ENCODE measurements around the gene DAPP1. TPM values are rescaled to one million over a fixed set of nuclear protein-coding genes. Genes with fewer than 3 reads are reported as not detected.

The DAPP1 gene
- polyA plus RNA-seq, 3 donors: 63.1 to 125 (median 87.2) TPM

GRCh38 chr4:99886146-99886545 is 69.5 kb downstream of the DAPP1 start:
- intact Hi-C loops (cut with micrococcal nuclease): loop anchor here (5.0 to 10.0 kb wide), 2 partner anchors 69 to 71 kb away; partner anchors contain the start of gene DAPP1 (in 2 of the 2)
- no peak for DNase-seq
- TF ChIP-seq CTCF (IDR thresholded peaks at IDR 0.05): no peak
- H3K9me3 Mint-ChIP-seq: no peaks in the 10 kb centered on the region
- H3K4me3 Mint-ChIP-seq: no peak overlapping the region
- peaks cover 10% of the 10 kb centered on the region for H3K4me1 Mint-ChIP-seq
- peaks cover 43 to 56% of the 10 kb centered on the region in 2 donors for H3K36me3 Mint-ChIP-seq
- peak overlapping the region in 1 of 7 donors; percentile 8 for H3K27ac Mint-ChIP-seq
- Histone ChIP-seq H3K79me2 (ENCODE audit: insufficient read depth, low read length) (peaks cover 56% of the 10 kb centered on the region), H3K9me3 (replicated peaks in 1 of 2; ENCODE audit: control insufficient read depth in 1 of 2, insufficient read depth in 1 of 2, low read length in 2 of 2) (no peaks in the 10 kb centered on the region), H4K20me1 (ENCODE audit: insufficient read depth, low read length) (peaks cover 11% of the 10 kb centered on the region), H3K4me1 (ENCODE audit: control insufficient read depth in 1 of 2, insufficient read depth in 2 of 2, low read length in 2 of 2) (no peaks in the 10 kb centered on the region), H2AFZ (ENCODE audit: insufficient read depth, low read depth, low read length, poor library complexity, severe bottlenecking) (no peak overlapping the region), H3K27me3 (ENCODE audit: control insufficient read depth in 2 of 2, insufficient read depth in 2 of 2, low read length in 2 of 2) (no peaks in the 10 kb centered on the region), H3K9ac (ENCODE audit: insufficient read depth, low read length, poor library complexity, severe bottlenecking) (no peak overlapping the region), H3K4me2 (replicated peaks; ENCODE audit: extremely low read depth, low read length, poor library complexity, severe bottlenecking) (no peak overlapping the region), H3K27ac (ENCODE audit: low read depth in 1 of 2, low read length in 2 of 2) (peak overlapping the region in 1 of 2 donors; percentile 17), H3K4me3 (replicated peaks in 1 of 3; ENCODE audit: low read depth in 2 of 3, low read length in 3 of 3) (no peak overlapping the region), H3K36me3 (replicated peaks in 1 of 2; ENCODE audit: control insufficient read depth in 1 of 2, insufficient read depth in 2 of 2, low read length in 2 of 2) (peaks cover 41 to 59% of the 10 kb centered on the region in 2 donors)
- H3K27me3 Mint-ChIP-seq (ENCODE audit: low read depth in 3 of 3): no peaks in the 10 kb centered on the region
- WGBS (ENCODE audit: insufficient coverage): no CpG with 5 or more reads among the region's 4 CpGs

- Histone ChIP-seq H3K36me3 (replicated peaks in 1 of 2; ENCODE audit: control insufficient read depth in 1 of 2, insufficient read depth in 2 of 2, low read length in 2 of 2) (peaks cover 29 to 50% of the 10 kb centered on the region in 2 donors), H3K4me1 (ENCODE audit: control insufficient read depth in 1 of 2, insufficient read depth in 2 of 2, low read length in 2 of 2) (peaks cover 0 to 4% of the 10 kb centered on the region in 2 donors), H3K27ac (ENCODE audit: low read depth in 1 of 2, low read length in 2 of 2) (peak overlapping the region in 1 of 2 donors; percentile 33), H3K4me3 (replicated peaks in 1 of 3; ENCODE audit: low read depth in 2 of 3, low read length in 3 of 3) (no peak overlapping the region), H3K27me3 (ENCODE audit: control insufficient read depth in 2 of 2, insufficient read depth in 2 of 2, low read length in 2 of 2) (no peaks in the 10 kb centered on the region), H3K79me2 (ENCODE audit: insufficient read depth, low read length) (peaks cover 73% of the 10 kb centered on the region), H2AFZ (ENCODE audit: insufficient read depth, low read depth, low read length, poor library complexity, severe bottlenecking) (no peak overlapping the region), H4K20me1 (ENCODE audit: insufficient read depth, low read length) (peaks cover 11% of the 10 kb centered on the region), H3K9me3 (replicated peaks in 1 of 2; ENCODE audit: control insufficient read depth in 1 of 2, insufficient read depth in 1 of 2, low read length in 2 of 2) (no peaks in the 10 kb centered on the region), H3K4me2 (replicated peaks; ENCODE audit: extremely low read depth, low read length, poor library complexity, severe bottlenecking) (no peak overlapping the region), H3K9ac (ENCODE audit: insufficient read depth, low read length, poor library complexity, severe bottlenecking) (no peak overlapping the region)
- H3K4me3 Mint-ChIP-seq: no peak overlapping the region
- peaks cover 15% of the 10 kb centered on the region for H3K4me1 Mint-ChIP-seq
- whole genome bisulfite sequencing (ENCODE audit: insufficient coverage): 93% methylated on average over 3 of the region's 5 CpGs
- peak overlapping the region in 2 of 7 donors; percentile 12 to 16 for H3K27ac Mint-ChIP-seq
- TF ChIP-seq CTCF (IDR thresholded peaks at IDR 0.05): no peak
- DNase-seq: no peak
- no peaks in the 10 kb centered on the region for H3K9me3 Mint-ChIP-seq
- H3K27me3 Mint-ChIP-seq (ENCODE audit: low read depth in 3 of 3): no peaks in the 10 kb centered on the region
- intact Hi-C loops (cut with micrococcal nuclease): loop anchor here (5.0 to 10.0 kb wide), 2 partner anchors 71 to 73 kb away; partner anchors contain the start of gene DAPP1 (in 2 of the 2)
- H3K36me3 Mint-ChIP-seq: peaks cover 40 to 48% of the 10 kb centered on the region in 2 donors
Measured at GRCh38 chr4:99887837-99888236, 71.2 kb downstream of the DAPP1 start.
